Epidermal melanocyte (primary cell): ENCODE measurements around the gene RCBTB1.
"Not testable (repeated sequence)": the region's sequence is repeated elsewhere in the genome, so short reads cannot be mapped to it uniquely, and the experiment has no call there.

ENCODE experiments used
- DNase-seq: peaks from one replicate; pipeline ENCODE4 v3.0.0; 2011; ENCODE audit warnings: low spot score; ENCODE audit not compliant: insufficient read length

Gene RCBTB1

DNA sequence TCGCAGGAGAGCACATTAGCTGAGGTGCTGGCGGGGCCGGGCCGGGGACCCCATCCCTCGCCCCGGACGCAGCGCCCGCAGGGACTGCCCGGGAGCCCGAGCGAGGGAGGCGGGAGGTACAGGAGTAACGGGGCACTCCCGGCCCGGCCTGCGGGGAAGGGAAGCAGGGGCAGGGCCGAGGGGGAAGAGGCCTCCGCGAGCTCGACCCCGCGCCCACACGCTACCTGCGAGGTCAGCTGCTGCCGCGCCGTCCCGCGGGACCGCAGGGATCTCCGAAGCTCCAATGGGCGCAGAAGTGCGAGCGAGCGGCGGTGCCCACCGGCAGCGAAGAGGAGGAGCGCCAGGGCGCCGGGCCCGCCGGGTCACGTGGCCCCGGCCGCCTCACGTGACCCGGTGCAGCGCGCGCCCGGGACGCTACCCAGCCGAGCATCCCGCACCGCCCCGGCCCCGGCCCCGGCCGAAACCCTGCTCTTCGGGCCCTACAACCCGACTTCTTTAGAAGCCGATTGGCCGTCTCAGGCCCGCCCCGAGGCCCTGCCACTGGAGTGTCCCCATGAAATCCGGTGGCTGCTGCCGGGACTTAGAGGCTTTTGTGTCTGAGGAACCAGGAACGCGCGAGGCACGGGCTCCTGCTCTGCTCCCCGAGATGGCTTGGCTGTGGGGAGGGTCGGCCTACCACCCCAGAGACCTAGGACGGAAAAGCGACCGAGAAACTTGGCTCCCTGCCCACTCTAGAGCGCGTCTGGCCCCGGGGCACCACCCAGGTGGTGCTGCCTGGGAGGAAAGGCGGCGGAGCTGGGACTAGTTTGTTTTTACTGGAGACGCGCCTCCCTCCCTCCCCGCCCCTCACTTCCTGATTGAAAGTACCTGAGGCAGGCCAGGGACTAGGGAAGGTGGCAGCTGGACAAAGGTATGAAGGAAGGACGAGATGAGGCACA, at the start of gene RCBTB1:
Gene RCBTB1, minus strand, starts transcription at position 339 of the 938 bp plus-strand sequence. CDS start 18,279 bp downstream, outside the sequence.
- DNase-seq = peak; percentile 85

DNA sequence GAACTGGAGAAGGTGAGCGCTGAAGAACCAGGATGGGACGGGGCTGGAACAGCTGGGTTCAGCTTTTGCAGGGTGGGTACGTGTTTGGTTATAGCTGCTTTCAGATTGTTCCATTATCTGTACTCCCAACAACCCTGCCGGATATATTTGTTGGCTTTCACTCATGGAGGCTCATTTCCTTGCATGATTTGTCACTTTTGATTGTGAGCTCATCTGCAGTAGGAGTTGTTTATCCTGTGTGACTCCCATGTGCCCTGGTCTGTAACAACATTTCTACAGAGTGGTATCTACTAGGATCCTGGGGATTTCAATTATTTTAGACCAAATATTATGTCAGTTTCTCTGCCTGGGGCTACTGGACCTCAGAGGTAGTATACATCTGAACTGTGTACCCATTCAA, 48.4 kb upstream of the RCBTB1 start:
- DNase-seq = no peak

DNA sequence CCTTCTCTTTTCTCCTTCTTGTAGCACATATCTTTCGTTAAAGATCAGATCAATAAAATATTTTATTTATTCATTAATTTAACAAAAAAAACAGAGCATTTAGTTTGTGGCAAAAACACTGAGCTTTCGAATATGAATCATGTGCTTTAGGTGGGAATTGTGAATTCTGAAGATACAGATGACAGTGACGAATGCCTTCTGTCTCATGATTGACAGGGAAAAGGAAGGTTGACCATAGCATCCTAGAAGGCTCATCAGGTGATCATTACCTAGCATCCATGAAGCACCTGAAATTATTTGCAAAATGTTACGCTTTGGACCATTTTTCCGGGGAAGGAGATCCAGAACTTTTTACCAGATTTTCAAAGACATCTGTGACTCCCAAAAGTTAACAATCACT, 46.8 kb upstream of the RCBTB1 start:
- DNase-seq = no peak

DNA sequence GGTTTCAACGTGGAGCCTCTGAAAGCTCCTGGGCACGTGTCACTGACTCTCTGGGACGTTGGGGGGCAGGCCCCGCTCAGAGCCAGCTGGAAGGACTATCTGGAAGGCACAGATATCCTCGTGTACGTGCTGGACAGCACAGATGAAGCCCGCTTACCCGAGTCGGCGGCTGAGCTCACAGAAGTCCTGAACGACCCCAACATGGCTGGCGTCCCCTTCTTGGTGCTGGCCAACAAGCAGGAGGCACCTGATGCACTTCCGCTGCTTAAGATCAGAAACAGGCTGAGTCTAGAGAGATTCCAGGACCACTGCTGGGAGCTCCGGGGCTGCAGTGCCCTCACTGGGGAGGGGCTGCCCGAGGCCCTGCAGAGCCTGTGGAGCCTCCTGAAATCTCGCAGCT, 45.2 kb upstream of the RCBTB1 start:
- DNase-seq = no peak

DNA sequence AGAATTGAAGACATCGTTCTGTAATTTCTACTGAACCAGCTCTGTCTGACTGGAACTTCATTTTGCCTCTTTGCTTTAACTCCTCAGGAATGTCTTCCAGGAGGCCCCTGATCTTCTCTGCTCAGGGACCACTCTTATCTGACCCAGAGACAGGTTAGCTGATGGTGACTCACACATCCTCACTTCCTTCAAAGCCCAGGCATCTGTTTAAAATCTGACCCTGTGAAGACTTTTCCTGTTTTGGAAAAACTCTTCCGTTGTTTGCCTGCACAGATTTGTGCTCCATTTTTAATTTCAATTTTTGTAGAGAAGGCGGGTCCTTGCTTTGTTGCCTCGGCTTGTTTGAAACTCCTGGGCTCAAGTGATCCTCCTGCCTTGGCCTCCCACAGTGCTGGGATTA, 44.6 kb upstream of the RCBTB1 start:
- no peak for DNase-seq

DNA sequence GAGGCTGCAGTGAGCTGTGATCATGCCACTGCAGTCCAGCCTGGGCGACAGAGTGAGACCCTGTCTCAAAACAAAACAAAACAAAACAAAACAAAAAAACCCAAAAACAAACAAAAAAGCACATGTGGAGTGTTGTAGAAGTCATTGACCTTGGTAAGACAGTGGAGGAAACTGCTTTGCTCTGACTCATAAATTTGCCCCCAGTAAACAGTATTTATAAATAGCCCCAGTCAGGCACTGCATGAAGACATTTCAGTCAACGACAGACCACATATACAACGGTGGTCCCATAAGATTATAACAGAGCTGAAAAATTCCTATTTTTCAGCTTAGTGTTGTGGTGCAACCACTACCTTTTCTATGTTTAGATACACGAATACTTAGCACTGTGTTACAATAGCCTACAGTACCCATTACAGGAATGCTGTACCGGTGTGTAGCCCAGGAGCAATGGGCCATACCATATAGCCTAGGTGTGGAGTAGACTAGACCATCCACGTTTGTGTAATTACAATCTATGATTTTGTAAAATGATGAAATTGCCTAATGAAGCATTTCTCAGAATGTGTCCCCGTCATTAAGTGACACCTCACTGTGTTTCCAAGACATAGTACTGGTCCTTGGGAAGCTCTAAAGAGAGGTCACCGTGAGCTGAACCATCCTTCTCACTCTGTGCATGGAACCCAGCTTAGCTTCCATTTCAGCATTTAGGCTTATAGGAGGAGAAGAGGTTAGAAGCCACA, 44.0 kb upstream of the RCBTB1 start:
- DNase-seq = no peak

DNA sequence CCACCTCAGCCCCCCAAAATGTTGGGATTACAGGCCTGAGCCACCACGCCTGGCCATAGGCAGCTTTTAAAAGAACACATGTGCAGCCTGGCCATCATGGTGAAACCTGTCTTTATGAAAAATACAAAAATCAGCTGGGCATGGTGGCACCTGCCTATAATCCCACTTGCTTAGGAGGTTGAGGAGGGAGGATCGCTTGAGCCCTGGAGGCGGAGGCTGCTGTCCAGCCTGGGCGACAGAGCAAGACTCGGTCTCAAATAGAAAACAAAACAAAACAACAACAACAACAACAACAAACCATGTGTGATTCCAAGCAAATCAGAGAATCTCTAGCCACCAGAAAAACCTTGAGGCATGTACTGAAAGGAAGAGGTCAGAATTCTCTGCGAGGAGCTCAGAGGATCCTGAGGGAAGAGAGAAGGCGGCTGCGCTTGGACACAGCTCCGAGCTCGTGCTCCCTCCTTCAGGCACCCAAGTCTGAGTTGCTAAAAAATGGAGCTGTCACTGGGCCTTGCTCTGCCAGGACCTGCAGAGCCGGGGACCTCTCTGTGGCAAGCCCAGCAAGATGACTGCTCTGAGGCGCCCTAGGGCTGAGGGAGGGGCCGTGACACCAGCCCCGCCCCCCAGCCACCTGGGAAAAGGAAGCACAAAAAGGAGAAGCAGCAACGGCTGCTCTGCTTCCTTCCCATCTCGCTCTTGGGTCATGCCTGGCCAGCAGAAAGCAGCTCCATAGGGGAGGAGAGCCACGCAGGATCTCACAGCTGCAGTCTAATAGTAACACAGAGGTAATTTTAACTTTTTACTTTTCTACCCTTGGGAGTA, 42.7 kb upstream of the RCBTB1 start, which contains the start of gene ARL11:
Gene ARL11, plus strand, starts transcription at position 677 of the 822 bp plus-strand sequence. CDS start 1,941 bp downstream, outside the sequence.
- no peak for DNase-seq

DNA sequence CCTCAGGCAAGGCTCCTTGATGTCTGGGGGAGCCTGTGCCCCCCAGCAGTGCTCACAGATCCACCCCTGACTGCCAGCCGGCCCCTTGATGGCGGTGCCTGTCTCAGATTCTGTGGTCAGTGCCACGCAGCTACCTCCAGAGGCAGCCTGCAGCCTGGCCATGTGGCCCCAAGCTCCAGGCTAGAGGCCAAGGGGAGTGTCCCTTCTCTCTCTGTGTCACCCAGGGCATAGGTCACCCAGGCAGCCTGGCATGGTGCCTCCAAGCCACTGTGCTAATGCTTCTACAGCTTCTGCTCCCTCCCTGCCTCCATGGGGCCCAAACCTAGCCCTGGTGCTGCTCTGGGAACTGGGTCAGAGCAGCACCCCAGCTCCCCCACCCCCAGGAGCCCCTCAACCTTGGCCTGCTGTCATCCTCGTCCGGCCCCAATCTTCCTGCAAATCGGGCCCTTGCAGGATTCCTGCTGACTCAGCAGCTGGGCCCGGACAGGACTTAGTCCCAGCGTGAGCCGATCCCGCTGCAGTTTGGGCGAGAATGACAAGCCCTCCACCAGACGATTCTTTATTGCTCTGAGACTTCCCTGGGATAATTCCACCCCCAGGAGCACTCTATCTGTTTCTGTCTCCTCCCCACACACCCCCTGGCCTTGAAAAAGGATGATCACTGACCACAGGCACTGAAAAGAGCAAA, 40.2 kb upstream of the RCBTB1 start:
- no peak for DNase-seq

DNA sequence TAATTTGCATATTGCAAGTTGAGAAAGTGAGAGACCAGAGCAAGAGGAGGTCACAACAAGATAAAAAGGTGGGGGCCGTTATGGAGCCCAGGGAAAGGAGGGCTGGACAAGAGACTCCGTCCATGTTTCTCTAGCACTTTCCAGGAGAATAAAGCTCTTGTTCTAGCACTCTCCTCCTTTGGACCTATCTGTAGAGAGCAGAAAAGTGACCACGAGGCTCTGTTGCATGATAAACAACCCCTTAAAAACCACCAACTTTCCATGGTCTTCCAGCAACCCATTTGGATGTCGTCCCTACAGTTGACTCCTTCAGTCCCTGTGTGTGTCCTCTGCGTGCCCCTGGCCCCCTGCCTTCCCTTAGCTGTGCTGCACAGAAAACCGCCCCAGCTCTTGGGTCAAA, 38.9 kb upstream of the RCBTB1 start:
- DNase-seq = no peak

DNA sequence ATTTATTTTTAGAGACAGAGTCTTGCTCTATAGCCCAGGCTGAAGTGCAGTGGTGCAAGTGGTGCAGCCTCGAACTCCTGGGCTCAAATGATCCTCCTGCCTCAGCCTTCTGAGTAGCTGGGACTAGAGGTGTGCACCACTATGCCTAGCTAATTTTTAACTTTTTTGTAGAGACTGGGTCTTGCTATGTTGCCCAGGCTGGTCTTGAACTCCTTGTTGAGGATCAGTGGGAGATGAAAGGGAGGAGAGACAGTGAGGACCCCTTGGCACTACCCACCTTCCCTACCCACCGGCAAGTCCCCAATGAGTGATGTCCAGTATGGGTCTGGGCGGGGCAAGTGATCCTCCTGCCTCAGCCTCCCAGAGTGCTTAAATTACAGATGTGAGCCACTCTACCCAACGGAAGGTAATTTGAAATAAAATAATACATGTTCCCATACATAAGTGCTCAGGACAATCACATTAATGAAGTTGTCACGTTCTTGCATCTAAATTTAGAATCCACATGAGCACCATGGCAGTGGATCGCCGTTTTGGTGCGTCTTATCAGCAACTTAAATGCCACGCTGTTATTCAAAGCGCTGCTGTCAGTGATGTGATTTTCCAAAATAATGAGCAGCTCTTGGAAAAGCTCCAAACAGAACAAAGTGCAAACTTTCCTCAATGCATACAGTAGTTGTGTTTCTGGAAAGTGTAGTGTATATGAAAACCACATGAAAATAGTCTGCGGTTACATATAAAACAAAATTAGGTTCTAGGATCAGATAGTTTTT, 37.0 kb upstream of the RCBTB1 start:
- DNase-seq = no peak

DNA sequence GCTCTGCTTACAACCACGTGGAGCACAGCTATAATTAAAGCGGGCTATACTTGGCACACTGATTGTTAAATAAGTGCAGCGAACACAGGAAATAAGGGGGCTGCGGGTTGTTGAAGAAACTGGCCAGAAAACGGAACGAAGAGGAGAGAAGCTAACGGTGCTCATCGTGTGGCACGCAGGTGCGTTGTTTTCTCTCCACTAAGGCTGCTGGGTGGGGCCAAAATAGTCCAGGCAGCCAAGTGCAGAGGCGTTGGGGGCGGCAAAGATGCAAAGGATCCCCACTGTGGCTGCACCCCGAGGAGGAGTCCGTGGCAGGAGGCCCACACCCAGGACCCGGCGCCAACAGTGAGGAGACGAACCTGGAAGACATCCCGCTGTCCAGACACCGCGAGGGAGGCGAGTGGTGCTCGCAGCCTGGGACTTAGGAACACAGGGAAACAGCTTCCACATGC, 34.8 kb upstream of the RCBTB1 start:
- DNase-seq = no peak

DNA sequence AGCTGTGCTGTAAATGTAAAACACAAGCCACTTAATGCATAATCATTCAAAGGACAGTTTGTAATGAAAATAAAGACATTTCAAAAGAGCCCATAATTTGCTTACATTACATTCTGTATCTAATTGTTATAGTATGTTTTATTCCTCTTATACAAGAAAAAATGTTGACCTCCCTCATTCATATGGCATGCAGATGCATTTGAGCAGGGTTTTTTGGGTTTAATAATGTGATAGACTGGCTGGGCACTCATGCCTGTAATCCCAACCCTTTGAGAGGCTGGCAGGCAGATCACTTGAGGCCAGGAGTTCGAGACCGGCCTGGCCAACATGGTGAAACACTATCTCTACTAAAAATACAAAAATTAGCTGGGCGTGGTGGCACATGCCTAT, 31.3 kb upstream of the RCBTB1 start:
- DNase-seq = no peak

DNA sequence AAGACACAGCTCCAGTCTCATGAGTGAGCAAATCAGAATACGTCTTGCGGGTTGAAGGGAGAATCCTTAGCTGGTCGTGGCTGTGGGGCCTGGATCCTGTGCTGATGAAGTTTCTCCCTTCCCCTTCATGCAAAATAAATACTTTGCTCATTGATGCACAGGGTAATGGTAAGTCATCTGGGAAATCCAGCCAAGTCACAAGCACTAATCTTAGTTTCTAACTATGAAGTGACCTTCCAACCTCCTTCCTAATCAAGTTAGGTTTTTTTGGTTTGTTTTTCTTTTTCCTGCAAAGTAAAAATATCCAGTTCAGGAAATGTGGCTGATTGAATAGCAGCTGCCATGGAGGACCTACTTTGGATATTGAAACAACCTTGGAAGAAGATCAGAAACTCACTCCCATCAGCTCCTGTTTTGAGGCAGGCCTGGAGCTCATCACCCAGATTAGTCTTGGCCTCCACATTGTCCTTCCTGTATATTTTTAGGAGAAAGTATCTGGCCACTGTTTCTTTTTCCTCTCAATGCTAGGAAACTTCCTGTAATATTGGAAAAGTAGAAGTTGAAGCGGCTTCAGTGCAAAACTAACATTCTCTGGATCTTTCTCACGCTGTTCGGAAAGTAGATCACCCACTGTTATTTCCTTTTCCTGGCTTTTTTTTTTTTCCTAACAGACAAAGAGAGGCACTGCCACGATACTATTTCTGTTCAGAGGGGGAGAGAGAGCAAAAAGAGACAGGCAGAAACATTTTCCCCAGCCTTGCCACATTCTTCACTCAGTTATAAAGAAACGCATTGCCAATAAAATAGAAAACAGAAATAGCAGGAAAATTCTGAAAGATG, 30.7 kb upstream of the RCBTB1 start:
- DNase-seq = no peak

DNA sequence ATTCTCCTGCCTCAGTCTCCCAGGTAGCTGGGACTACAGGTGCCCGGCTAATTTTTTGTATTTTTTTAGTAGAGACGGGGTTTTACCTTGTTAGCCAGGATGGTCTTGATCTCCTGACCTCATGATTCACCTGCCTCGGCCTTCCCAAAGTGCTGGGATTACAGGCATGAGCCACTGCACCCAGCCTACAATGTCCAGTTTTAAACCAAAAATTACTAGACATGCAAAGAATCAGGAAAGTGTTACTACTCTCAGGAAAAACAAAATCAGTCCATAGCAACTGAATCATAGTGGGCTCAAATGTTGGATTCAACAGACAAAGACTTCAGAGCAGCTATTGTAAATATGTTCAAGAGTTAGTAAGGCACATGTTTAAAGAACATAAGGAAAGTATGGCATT, 26.7 kb upstream of the RCBTB1 start:
- not testable (repeated sequence) for DNase-seq

DNA sequence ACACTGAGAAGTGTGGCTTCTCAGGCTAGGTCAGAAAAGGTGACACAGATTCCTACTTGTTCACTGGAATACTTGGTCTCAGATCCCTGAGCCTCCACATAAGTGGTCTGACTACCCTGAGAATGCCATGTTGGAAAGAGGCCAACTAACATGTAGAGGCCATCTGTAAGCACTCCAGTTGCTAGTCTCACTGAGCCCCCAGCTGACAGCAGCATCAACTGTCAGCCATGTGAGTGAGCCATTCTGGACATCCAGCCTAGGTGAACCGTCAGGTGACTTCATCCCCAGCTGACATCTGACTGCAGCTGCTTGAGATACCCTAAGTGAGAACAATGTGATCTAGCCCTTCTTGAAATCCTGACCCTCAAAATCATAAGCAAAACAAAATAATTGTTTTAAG, 24.8 kb upstream of the RCBTB1 start:
- no peak for DNase-seq

DNA sequence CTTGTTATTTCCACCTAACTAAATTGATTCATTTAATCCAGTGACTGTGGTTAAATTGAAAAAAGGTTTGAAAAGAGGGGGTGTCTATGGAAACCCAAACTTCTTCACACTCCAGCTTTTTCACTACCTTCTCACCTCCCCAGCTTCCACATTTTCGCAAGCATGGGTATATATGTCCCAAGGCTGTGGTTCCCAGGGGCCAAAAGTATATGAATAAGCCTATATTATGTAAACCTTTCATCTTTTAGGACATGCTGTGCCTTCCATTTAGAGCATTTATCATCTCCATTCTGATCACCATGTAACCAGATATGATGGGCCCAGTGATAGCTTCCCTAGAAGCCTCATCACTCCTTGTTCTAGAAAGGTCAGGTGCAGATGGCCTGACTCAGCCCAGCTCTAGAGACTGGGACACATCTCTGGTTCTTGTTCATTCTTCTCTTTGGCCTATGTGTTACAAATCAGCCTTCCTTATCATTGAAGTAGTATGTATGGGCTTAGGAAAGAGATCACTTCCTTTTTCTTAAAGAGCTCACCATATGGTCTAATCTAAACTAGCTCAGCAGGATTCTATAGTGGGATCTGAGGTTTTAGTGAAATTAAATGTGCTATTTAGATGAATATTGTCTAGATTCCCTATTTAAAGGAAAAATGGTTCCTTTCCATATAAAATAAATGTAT, 23.4 kb upstream of the RCBTB1 start:
- no peak for DNase-seq

DNA sequence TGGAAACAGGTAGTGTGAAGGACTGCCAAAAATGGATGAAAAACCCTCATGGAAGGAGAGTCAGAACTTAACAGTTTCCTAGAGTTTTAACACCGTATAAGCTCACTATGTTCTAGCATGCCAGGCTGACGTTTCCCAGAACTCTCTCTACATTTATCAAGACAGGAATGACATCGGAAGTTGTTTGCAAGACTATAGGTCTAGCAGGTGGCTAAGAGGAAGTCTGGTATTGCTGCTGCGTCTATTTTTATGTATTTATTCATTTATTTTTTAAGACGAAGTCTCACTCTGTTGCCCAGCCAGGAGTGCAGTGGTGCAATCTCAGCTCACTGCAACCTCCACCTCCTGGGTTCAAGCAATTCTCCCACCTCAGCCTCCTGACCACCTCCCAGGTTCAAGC, 22.4 kb upstream of the RCBTB1 start:
- DNase-seq = no peak
